AG04449 (cell line): ENCODE results near the gene MEFV.
"Not testable (repeated sequence)": the region's sequence is repeated elsewhere in the genome, so short reads cannot be mapped to it uniquely, and the experiment has no call there.

Experiments
- CTCF ChIA-PET: fragments of 350-600 bp; formaldehyde crosslinking; extraction: SDS; loops from one replicate; lab custom pipeline; 2021; ENCODE audit warnings: antibody characterized with exemption; lab: Yijun Ruan, JAX
- POLR2A ChIA-PET: fragments of 400-600, 350-600 bp; formaldehyde crosslinking; extraction: SDS; loops from one replicate; lab custom pipeline; 2020; ENCODE audit warnings: antibody characterized with exemption, inconsistent platforms; lab: Yijun Ruan, JAX
- DNase-seq: peaks from one replicate; pipeline ENCODE4 v3.0.0-alpha.2; 2010; ENCODE audit warnings: low read depth, low spot score
- H3K4me3 ChIP-seq: 2 replicates; pipeline ENCODE4 v1.5.1; 2011; ENCODE audit warnings: low read depth, mild to moderate bottlenecking, control low read depth, low read length
- TF ChIP-seq, protein P1 (sequence below): IDR thresholded peaks from one replicate; pipeline ENCODE4 v1.5.1; 2011; ENCODE audit warnings: mild to moderate bottlenecking, moderate library complexity, low read length, control low read depth, inconsistent platforms; ENCODE audit not compliant: insufficient read depth; ENCODE audit errors: missing control alignments

The MEFV gene

GRCh38 chr16:3274490-3274889, 18.1 kb upstream of the MEFV start:
- TF ChIP-seq, protein P1, sequence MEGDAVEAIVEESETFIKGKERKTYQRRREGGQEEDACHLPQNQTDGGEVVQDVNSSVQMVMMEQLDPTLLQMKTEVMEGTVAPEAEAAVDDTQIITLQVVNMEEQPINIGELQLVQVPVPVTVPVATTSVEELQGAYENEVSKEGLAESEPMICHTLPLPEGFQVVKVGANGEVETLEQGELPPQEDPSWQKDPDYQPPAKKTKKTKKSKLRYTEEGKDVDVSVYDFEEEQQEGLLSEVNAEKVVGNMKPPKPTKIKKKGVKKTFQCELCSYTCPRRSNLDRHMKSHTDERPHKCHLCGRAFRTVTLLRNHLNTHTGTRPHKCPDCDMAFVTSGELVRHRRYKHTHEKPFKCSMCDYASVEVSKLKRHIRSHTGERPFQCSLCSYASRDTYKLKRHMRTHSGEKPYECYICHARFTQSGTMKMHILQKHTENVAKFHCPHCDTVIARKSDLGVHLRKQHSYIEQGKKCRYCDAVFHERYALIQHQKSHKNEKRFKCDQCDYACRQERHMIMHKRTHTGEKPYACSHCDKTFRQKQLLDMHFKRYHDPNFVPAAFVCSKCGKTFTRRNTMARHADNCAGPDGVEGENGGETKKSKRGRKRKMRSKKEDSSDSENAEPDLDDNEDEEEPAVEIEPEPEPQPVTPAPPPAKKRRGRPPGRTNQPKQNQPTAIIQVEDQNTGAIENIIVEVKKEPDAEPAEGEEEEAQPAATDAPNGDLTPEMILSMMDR: no peak
- CTCF ChIA-PET: interaction anchor here (1.0 kb wide), 1 partner anchor 9 kb away, joined by 3 read pairs; no protein-coding TSS in a partner anchor
- no peak overlapping the region for H3K4me3 ChIP-seq
- POLR2A ChIA-PET: no interaction called here
- no peak for DNase-seq

- DNase-seq, H3K4me3 ChIP-seq, CTCF ChIA-PET, POLR2A ChIA-PET: not testable (repeated sequence)
Observed at GRCh38 chr16:3271281-3271680, 14.8 kb upstream of the MEFV start.

DNA sequence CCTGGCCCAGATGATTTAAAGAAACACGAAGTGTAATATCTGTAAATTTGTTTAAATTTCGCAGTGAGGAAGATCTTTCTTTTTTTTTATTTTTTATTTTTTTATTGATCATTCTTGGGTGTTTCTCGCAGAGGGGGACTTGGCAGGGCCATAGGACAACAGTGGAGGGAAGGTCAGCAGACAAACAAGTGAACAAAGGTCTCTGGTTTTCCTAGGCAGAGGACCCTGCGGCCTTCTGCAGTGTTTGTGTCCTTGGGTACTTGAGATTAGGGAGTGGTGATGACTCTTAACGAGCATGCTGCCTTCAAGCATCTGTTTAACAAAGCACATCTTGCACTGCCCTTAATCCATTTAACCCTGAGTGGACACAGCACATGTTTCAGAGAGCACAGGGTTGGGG, 14.3 kb upstream of the MEFV start:
- DNase-seq, POLR2A ChIA-PET, H3K4me3 ChIP-seq: not testable (repeated sequence)
- CTCF ChIA-PET: interaction anchor here (1.2 kb wide), 1 partner anchor 12 kb away, joined by 4 read pairs; the partner anchor contains the start of gene ZNF263

DNA sequence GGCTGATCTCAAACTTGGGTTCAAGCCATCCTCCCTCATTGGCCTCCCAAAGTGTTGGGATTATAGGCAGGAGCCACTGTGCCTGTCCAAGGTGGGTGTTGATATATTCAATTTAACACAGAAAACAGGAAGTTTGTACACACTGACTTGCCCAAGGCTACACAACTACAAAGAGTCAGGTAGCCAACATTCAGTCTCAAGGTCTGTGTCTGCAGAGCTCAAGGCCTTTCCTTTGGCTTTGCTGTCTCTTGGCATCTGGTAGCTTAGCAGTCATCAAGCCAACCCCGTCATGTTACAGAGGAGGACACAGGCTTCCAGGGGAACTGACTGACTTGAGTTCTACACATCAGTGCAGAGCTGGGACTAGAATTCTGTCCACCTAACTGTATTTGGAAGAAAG, 11.9 kb upstream of the MEFV start:
- ChIA-PET CTCF (interaction anchor here (3.4 kb wide), 1 partner anchor 10 kb away, joined by 47 read pairs; no protein-coding TSS in a partner anchor), POLR2A (no interaction called here)
- no peak for DNase-seq
- TF ChIP-seq, protein P1: no peak
- no peak overlapping the region for H3K4me3 ChIP-seq

DNA sequence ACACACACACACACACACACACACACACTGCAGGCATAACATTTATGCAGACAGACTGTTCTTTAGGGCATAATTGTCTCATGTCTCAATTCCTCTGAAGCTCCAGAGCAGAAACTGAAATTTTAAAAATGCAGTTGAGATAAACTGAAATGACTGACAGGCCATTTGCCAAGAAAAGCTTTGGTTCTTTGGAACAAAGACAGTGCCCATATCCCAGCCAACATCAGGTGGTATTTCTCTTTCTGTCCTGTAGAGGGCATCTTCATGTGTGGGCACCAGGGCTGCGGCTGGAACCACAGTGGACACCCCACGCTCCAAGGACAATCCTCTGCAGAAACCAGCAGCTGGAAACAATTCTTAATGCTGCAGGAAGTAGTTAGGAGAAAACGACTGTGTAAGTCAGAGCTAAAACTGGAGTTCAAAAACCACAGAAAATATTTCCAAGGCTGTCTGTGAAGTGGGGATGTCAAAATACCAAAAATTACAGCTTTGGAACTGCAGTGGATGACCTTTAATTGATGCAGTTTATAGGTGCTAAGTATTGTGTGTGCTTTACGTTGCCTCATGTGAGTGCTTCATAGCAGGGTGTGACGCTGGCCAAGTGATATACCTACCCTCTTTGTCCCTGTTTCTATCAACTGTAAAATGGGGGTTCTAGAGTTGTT, 10.6 kb upstream of the MEFV start:
- CTCF ChIA-PET: interaction anchor here (0.6 to 3.4 kb wide), 20 partner anchors 8 to 253 kb away, joined by 3 to 47 read pairs (median 3); partner anchors contain the start of genes NAA60, ZNF200, ZNF263 and ZNF597
- POLR2A ChIA-PET: interaction anchor here (1.5 kb wide), 1 partner anchor 16 kb away, joined by 10 read pairs; the partner anchor contains the start of gene ZNF263
- no peak overlapping the region for H3K4me3 ChIP-seq
- TF ChIP-seq, protein P1: peak; percentile 65
- peak; percentile 31 for DNase-seq

DNA sequence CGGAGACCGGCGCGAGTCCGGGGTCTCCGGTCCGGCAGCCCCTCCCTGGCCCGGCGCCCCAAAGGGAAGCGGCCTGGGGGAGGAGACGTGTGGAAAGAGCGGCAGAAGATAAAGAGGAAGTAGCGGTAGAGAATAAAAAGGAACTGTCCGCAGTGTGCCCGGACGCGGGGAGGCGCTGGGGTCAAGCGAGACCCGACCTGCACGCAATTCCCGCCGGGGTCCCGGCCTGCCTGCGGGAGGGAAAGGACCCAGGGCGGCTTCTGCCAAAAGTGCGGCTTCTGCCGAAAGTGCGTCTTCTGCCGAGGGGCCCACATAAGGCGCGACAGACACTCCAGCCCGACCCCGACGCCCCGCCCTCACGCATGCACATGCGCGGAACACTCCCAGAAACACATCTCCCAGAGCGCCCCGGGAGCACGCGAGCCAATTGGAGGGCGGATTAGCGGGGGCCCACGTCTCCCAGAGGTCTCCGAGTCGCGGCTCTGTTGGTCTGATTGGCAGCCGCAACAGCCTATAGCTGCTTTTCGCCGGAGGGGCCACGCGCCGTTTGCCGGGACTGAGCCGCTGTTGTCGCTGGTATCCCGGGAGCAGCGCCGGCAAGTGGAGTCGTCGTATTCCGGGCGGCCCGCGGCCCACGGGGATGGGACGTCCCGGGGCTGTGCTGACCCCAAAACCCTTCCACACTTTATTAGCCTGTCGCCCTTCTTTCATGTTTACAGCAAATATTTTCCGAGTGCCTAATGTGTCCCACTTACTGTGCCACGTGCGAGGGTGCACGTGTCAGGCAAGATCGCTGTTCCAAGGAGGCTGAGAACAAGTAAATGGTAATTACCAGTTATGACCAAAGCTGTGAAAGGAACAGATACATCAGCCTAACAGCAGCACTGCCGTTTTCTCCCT, 8.0 kb upstream of the MEFV start:
- TF ChIP-seq, protein P1: peak; percentile 34
- CTCF ChIA-PET: interaction anchor here (1.0 to 1.6 kb wide), 4 partner anchors 8 to 15 kb away, joined by 3 to 6 read pairs (median 4); partner anchors contain the start of gene MEFV
- POLR2A ChIA-PET: interaction anchor here (1.0 to 1.3 kb wide), 2 partner anchors 18 to 180 kb away, joined by 4 to 5 read pairs; no protein-coding TSS in a partner anchor
- H3K4me3 ChIP-seq: peak overlapping the region; percentile 86
- DNase-seq: peak; percentile 85
